GM18498 (cell line): ENCODE results near the gene PRKCSH.
"Not testable (repeated sequence)": the region's sequence is repeated elsewhere in the genome, so short reads cannot be mapped to it uniquely, and the experiment has no call there.

Experiments used
- ATAC-seq: cut with Tn5 transposase; IDR thresholded peaks from one replicate; pipeline ENCODE4 v1.9.1; 2021; ENCODE audit warnings: mild to moderate bottlenecking, moderate library complexity; ENCODE audit not compliant: unreplicated experiment

PRKCSH gene

GRCh38 chr19:11420429-11421370, 14.7 kb upstream of the PRKCSH start:
- ATAC-seq: no peak

- peak; percentile 22 for ATAC-seq
Observed at GRCh38 chr19:11421371-11422098, 13.9 kb upstream of the PRKCSH start.

- peak; percentile 41 for ATAC-seq
Observed at GRCh38 chr19:11422163-11423065, 13.0 kb upstream of the PRKCSH start.

GRCh38 chr19:11423164-11423790, 12.2 kb upstream of the PRKCSH start:
- ATAC-seq: no peak

GRCh38 chr19:11423791-11424181, 11.6 kb upstream of the PRKCSH start:
- no peak for ATAC-seq

GRCh38 chr19:11425719-11426457, 9.5 kb upstream of the PRKCSH start:
- no peak for ATAC-seq

GRCh38 chr19:11426656-11427055, 8.8 kb upstream of the PRKCSH start:
- ATAC-seq: no peak

GRCh38 chr19:11433526-11433925, 1.9 kb upstream of the PRKCSH start:
- ATAC-seq: not testable (repeated sequence)

GRCh38 chr19:11434703-11435056, 755 bp upstream of the PRKCSH start:
- peak; percentile 11 for ATAC-seq

GRCh38 chr19:11435833-11436313, 438 bp downstream of the PRKCSH start:
- no peak for ATAC-seq

- no peak for ATAC-seq
Observed at GRCh38 chr19:11437955-11438354, 2.5 kb downstream of the PRKCSH start.

GRCh38 chr19:11444059-11444458, 8.6 kb downstream of the PRKCSH start:
- ATAC-seq: no peak

GRCh38 chr19:11445141-11445540, 9.7 kb downstream of the PRKCSH start:
- no peak for ATAC-seq

- no peak for ATAC-seq
Observed at GRCh38 chr19:11446271-11446651, 10.8 kb downstream of the PRKCSH start.

- ATAC-seq: no peak
Observed at GRCh38 chr19:11446652-11447301, 11.3 kb downstream of the PRKCSH start.

- ATAC-seq: no peak
Observed at GRCh38 chr19:11447347-11448262, 12.2 kb downstream of the PRKCSH start.

GRCh38 chr19:11448410-11448809, 13.0 kb downstream of the PRKCSH start:
- no peak for ATAC-seq

GRCh38 chr19:11448923-11449554, 13.6 kb downstream of the PRKCSH start:
- no peak for ATAC-seq
